GM19467 (cell line): ENCODE measurements around the gene GRAMD1A.

Source experiments
- ATAC-seq: cut with Tn5 transposase; IDR thresholded peaks from one replicate; pipeline ENCODE4 v1.9.1; 2021; ENCODE audit warnings: mild to moderate bottlenecking, moderate library complexity; ENCODE audit not compliant: unreplicated experiment

GRAMD1A gene

GRCh38 chr19:35070471-35070870 is 70.3 kb downstream of the GRAMD1A start:
- no peak for ATAC-seq

- no peak for ATAC-seq
These were observed 73.4 kb downstream of the GRAMD1A start for GRCh38 chr19:35073516-35073915.

DNA sequence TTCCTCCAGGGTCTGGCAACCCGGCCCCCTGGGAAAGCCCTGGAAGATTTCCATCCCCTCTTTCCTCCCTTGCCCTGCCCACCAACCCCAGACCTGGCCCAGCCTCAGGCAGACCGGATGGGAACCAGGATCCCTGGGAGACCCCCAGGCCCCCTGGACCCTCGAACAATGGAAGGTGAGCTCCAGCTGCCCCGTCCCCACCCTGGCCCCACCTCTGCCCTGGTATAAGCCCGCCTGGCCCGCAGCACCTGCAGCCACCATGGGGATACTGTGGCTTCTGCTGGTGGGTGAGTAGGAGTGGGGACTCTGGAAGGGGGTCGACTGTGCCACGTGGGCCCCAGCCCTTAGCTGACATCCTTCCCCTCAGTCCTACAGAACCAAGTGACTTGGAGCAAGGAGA is 73.8 kb downstream of the GRAMD1A start:
- ATAC-seq, result no peak

DNA sequence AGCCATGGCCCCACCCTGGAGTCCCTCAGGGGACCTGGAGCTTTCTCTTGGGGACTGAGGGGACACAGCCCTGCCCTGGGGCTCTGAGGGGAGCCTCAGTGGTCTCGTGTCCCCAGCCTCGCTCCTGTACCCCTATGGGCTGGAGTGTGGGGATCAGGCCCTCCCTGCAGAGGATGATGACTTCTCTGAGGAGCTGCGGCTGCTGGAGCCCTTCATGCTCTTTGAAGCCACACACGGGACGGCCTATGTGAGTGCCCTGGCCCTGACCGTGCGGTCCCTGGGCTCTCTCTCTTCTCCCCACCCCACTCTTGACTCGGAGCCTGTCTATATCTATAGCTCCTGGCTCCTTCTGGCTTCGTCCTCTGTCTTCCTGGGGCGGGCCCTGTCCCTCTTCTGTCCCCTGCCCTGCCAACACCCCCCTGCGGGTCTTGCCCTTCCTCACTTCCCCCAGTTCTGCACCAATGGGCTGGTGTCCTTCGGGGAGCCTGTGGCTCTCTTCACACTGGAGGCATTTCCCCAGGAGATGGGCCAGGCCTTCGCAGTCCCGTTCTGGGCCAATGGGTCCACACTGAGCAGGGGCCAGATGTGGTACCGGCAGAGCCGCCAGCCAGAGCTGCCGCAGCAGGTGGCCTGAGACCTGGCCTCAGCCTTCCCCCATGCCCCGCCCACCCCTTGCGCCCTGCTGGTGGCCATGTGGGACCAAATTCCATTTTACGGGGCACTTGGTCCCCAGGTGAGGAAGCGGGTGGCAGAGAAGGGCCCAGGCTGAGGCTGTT is 74.5 kb downstream of the GRAMD1A start:
- no peak for ATAC-seq

- ATAC-seq, result no peak
These were observed 75.3 kb downstream of the GRAMD1A start for GRCh38 chr19:35075202-35076025.

DNA sequence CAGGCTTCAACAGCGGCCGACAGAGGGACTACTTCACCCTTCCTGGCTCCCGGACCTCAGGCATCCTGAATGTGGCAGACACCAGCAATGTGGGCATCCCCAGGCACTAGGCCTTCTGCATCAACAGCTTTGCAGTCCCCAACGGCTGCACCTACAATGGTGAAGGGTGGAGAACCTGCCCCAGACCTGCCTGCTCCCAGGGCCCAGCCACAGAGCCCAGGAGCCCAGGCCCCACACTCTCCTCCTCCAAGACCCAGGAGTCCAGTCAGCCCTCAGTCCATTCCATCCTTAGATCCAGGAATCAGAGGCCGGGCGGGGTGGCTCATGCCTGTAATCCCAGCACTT is 75.9 kb downstream of the GRAMD1A start:
- ATAC-seq, result no peak
